GM19452 (cell line): ENCODE measurements around the gene EXOC4.

ENCODE experiments used
- ATAC-seq: cut with Tn5 transposase; IDR thresholded peaks from one replicate; pipeline ENCODE4 v1.9.1; 2021; ENCODE audit not compliant: unreplicated experiment

Gene EXOC4

GRCh38 chr7:133853706-133854276, 600.9 kb downstream of the EXOC4 start:
- peak; percentile 79 for ATAC-seq

GRCh38 chr7:133854739-133855138, 601.9 kb downstream of the EXOC4 start:
- no peak for ATAC-seq

- ATAC-seq: no peak
Measured at GRCh38 chr7:133857376-133858119, 604.7 kb downstream of the EXOC4 start.

GRCh38 chr7:133858311-133858710, 605.4 kb downstream of the EXOC4 start:
- no peak for ATAC-seq

- no peak for ATAC-seq
Measured at GRCh38 chr7:133859231-133859630, 606.4 kb downstream of the EXOC4 start.

GRCh38 chr7:133859871-133860450, 607.1 kb downstream of the EXOC4 start:
- ATAC-seq: no peak

GRCh38 chr7:133860628-133861335, 607.9 kb downstream of the EXOC4 start:
- ATAC-seq: no peak

GRCh38 chr7:133861876-133862275, 609.0 kb downstream of the EXOC4 start:
- no peak for ATAC-seq

- ATAC-seq: no peak
Measured at GRCh38 chr7:133863362-133864061, 610.6 kb downstream of the EXOC4 start.

GRCh38 chr7:133869556-133869955, 616.7 kb downstream of the EXOC4 start:
- no peak for ATAC-seq

- ATAC-seq: no peak
Measured at GRCh38 chr7:133871757-133872156, 618.9 kb downstream of the EXOC4 start.

- ATAC-seq: no peak
Measured at GRCh38 chr7:133873187-133873586, 620.3 kb downstream of the EXOC4 start.

GRCh38 chr7:133873631-133874030, 620.8 kb downstream of the EXOC4 start:
- no peak for ATAC-seq

GRCh38 chr7:133883591-133883990, 630.7 kb downstream of the EXOC4 start:
- ATAC-seq: no peak

GRCh38 chr7:133885213-133885612, 632.3 kb downstream of the EXOC4 start:
- no peak for ATAC-seq

GRCh38 chr7:133886086-133886485, 633.2 kb downstream of the EXOC4 start:
- no peak for ATAC-seq

- no peak for ATAC-seq
Measured at GRCh38 chr7:133886797-133887196, 633.9 kb downstream of the EXOC4 start.

- no peak for ATAC-seq
Measured at GRCh38 chr7:133887459-133887858, 634.6 kb downstream of the EXOC4 start.

GRCh38 chr7:133888061-133888930, 635.4 kb downstream of the EXOC4 start:
- no peak for ATAC-seq

- no peak for ATAC-seq
Measured at GRCh38 chr7:133904776-133905175, 651.9 kb downstream of the EXOC4 start.
